22Rv1 (cell line): ENCODE results near the gene GOLGA7B.

Source experiments
- H3K27ac ChIP-seq: fragments of 450-650 bp; 2 replicates; pipeline ENCODE4 v1.5.1; 2017
- ZFX ChIP-seq: fragments of 450-650 bp; IDR thresholded peaks from 2 replicates; pipeline ENCODE4 v1.6.1; 2017; ENCODE audit warnings: antibody characterized with exemption, borderline replicate concordance
- TF ChIP-seq, protein P1 (sequence below): fragments of 450-650 bp; IDR thresholded peaks from 2 replicates; pipeline ENCODE4 v1.5.1; 2017; ENCODE audit warnings: mild to moderate bottlenecking

The GOLGA7B gene

DNA sequence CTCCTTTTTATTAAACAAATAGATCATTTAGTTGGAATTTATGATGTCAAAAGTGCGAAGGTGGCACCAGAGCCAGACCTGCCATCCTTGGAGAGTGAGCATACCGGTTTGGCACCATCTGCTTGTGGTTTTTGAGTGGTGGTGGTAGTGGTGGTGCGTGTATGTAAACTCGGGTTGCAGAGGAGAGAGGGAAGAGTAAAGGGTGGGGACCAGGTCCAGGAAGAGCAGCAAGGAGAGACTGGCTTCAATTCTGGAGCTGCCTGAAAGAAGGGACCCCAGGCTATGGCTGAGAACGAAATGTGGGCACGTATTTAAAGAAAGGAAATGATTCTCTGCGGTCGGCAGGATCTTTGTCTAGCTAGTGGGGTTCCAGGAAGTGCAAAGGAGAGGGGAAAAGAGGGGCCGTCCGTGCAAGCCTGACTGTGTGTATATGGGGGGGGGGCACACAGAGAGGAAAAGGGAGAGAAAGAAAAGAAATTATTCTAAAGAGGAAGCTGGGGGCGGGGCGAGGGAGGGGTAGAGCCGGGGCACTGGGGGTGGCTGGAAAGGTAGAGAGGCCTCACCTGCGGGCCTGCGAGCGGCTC, 448 bp upstream of the GOLGA7B start:
- TF ChIP-seq, protein P1, sequence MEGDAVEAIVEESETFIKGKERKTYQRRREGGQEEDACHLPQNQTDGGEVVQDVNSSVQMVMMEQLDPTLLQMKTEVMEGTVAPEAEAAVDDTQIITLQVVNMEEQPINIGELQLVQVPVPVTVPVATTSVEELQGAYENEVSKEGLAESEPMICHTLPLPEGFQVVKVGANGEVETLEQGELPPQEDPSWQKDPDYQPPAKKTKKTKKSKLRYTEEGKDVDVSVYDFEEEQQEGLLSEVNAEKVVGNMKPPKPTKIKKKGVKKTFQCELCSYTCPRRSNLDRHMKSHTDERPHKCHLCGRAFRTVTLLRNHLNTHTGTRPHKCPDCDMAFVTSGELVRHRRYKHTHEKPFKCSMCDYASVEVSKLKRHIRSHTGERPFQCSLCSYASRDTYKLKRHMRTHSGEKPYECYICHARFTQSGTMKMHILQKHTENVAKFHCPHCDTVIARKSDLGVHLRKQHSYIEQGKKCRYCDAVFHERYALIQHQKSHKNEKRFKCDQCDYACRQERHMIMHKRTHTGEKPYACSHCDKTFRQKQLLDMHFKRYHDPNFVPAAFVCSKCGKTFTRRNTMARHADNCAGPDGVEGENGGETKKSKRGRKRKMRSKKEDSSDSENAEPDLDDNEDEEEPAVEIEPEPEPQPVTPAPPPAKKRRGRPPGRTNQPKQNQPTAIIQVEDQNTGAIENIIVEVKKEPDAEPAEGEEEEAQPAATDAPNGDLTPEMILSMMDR = no peak
- TF ChIP-seq ZFX = no peak
- H3K27ac ChIP-seq = no peak overlapping the region

DNA sequence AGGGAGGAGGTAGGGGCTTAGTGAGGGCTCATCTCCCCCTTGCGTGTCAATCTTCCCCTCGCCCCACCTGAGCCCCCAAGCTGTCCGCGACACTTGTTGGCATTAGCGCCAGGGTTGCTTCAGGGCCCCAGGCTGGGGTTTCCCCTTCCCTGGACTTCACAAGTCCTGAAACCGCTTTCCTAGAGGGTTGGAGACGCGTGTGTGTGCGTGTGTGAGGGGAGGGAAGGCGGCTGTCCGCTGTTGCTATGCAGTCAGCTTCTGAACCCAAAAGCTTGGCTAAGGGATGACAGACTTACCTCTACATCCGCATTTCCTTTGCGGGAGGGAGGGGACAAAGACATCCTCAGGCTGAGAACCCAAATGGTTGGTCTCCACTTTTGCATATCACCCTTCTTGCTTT, 803 bp downstream of the GOLGA7B start:
- no peak for TF ChIP-seq ZFX
- TF ChIP-seq, protein P1 = no peak
- no peak overlapping the region for H3K27ac ChIP-seq

DNA sequence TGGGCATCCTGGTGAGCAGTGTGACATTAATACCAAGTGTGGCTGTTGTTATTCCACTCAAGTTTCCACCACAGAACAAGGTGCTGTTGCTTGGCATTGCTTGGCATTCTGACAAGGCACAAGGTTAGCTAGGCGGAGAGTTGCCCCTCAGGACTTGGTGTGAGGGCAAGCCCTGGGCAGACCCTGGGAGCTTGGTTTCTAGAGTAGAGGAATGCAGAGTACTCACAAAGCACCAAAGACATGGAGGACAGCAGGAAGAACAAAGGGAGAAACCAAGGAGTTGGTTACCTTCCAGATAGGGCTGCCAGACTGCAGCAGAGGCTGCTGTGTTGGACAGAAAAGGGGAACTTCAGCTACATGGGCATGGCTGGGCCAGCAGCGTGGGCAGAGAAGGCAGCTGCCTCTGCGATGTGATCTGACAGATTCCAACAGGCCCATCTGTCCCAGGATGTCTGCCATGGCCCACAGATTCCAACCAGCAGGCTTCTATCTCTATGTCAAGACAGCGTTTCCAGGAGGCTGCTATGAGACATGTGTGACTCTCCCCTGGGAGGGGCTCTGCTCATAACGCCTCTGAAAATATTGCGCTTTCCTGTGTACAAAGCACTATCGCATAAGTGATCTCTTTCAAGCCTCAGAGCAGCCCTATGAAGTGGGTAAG, 1.8 kb downstream of the GOLGA7B start:
- H3K27ac ChIP-seq = no peak overlapping the region
- TF ChIP-seq, protein P1 = no peak
- TF ChIP-seq ZFX = no peak

DNA sequence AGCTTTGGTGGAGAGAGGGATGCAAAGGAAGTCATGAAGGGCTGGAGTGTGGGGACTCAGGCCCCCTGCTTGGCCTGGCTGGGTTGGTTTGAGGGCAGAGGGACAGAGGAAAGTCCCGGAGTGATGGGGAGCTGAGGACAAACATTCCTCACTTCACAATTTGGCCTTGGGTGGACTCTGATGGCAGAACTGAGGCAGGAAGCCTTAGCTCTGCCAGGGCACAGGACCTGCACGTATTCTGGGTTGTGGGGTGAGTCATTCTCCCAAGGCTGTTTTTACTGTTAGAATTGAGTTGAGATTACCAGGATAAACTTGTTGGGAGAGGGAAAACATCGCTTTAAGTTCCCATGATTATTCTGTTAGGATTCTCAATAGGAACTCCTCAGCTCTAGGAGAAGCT, 2.6 kb downstream of the GOLGA7B start:
- TF ChIP-seq ZFX = no peak
- TF ChIP-seq, protein P1 = no peak
- H3K27ac ChIP-seq = no peak overlapping the region

DNA sequence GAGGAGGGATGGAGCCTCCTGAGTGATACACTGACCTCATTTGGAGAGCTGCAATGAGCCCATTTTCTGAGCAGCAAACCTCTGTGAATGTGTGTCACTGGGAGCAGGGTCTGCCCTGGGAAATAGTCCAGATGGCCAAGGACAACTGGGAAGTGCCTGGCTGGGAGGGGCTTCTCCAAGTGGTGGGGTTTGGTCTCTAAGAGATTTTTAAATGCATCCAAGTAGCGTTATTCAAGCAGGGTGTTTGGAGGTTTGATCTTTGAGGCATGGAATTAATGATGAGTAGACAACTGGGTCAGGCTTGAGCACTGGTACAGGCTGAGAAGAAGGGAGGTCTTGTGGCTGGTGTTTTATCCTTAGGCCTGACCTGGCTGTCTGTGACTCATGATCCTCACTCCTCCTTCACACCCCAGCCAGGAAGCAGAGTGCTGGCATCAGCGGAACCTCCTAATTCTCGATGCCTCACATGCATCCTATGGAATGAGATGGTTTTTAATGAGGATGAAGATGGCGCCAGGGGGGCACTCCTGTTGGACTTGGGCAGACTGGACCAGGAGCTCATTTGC, 3.3 kb downstream of the GOLGA7B start:
- no peak overlapping the region for H3K27ac ChIP-seq

DNA sequence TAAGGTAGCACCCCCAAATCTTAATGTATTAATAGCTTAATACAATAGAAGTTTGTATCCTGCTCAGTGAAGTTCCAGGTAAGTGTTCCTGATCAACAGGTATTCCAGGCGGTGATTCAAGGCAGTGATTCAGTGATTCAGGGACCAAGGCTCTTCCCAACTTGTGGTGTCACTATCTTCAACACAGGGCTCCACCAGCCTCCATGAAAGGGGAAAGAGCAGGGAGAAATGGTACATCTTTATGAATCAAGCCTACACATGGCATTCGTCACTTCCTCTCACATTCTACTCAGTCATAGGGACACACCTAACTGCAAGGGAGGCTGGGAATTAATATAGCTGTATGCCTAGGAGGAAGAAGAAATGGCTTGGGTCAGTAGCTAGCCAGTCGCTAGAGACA, 5.1 kb downstream of the GOLGA7B start:
- H3K27ac ChIP-seq = no peak overlapping the region
- no peak for TF ChIP-seq ZFX
- TF ChIP-seq, protein P1 = no peak

More for the DNA sequence above, 3.3 kb downstream of the GOLGA7B start:
- TF ChIP-seq ZFX = no peak
- TF ChIP-seq, protein P1 = no peak

DNA sequence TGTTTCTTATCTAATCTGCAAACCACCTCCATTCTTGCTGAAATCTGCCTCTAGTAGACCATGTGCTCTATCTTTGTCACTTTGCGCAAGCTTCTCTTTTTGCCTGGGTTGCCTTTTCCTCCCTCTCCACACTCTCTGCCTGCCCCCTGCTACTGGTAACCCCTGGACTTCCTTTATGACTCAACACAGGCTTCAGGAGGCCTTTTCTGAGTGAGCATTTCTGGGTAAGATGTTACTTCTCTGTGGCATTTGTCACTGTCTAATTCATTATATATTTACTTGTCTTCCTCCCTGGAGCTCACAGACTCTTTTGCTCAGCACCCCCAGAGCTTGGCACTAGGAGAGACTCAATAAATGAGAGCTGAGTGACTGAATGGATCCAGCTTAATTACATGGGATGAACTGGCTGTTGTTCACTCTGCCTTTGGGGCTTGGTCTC, 8.4 kb downstream of the GOLGA7B start:
- TF ChIP-seq ZFX = no peak
- TF ChIP-seq, protein P1 = no peak
- no peak overlapping the region for H3K27ac ChIP-seq
